GM12892 (cell line): ENCODE measurements around the gene PKNOX1. TPM values are rescaled to one million over a fixed set of nuclear protein-coding genes. Genes with fewer than 3 reads are reported as not detected.
"Not testable (repeated sequence)": the region's sequence is repeated elsewhere in the genome, so short reads cannot be mapped to it uniquely, and the experiment has no call there.

ENCODE experiments used
- DNase-seq: peaks from one replicate; pipeline ENCODE4 v3.0.0; 2011; ENCODE audit not compliant: insufficient read length
- FAIRE-seq: peaks from 2 replicates; lab custom pipeline; 2011; peaks lifted over from hg19 to GRCh38; lab: Jason Lieb, UNC
- POLR2A ChIP-seq: IDR thresholded peaks from 2 replicates; pipeline ENCODE4 v1.6.1; 2011; ENCODE audit warnings: low read depth, low read length, control low read depth
- POLR2AphosphoS5 ChIP-seq: IDR thresholded peaks from 2 replicates; pipeline ENCODE4 v1.6.1; 2011; ENCODE audit warnings: low read depth, low read length, control low read depth
- TAF1 ChIP-seq: IDR thresholded peaks from 2 replicates; pipeline ENCODE4 v1.6.1; 2011; ENCODE audit warnings: low read depth, mild to moderate bottlenecking, control low read depth, low read length, borderline replicate concordance
- polyA plus RNA-seq: library from polyadenylated mRNA; unstranded; fragments of >200 nt; gene quantifications from one replicate; pipeline ENCODE4 v1.2.1, GENCODE V29; 2012; ENCODE audit warnings: missing spikeins, inconsistent platforms; ENCODE audit not compliant: missing spikeins

PKNOX1 gene, protein sequence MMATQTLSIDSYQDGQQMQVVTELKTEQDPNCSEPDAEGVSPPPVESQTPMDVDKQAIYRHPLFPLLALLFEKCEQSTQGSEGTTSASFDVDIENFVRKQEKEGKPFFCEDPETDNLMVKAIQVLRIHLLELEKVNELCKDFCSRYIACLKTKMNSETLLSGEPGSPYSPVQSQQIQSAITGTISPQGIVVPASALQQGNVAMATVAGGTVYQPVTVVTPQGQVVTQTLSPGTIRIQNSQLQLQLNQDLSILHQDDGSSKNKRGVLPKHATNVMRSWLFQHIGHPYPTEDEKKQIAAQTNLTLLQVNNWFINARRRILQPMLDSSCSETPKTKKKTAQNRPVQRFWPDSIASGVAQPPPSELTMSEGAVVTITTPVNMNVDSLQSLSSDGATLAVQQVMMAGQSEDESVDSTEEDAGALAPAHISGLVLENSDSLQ
- 9.8 TPM for polyA plus RNA-seq

DNA sequence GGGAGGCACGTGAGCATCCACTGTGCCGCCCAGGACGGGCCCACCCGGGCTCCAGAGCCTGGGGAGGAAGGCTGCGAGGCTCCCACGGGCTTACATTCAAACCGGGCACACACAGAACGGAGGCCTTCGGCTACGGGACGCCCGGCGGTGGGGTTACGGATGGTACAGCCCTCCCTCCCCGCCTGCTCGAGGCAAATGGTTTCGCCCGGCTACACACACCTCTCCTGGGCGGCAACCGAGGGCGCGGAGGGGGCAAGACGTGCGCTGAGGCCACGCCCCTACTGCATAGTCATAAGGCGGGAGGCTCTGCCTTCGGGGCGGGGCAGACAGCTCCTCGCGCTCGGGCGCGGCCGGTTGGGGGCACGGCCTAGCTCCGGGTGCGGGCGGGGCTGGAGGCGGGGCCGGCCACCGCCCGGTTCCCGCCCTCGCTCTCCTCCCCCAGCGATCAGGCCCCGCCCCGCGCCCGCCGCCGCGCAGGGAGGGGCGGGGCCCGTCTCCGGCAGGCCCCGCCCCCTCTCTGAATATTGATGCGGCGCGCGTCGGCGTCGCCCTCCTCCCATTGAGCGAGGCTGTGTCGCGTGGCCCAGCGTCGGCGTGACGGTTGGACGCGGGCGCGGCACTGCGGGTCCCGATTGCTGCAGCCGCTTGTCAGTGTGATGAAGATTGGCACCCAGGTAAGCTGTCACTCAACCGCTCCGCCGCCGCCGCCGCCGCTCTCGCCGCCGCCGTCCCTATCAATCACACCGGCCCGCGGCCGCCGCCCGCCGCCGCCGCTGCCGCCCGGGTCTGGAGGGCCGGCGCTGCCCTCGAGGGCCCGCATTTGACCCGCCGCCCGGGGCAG, at the start of gene PKNOX1:
Gene PKNOX1 (plus strand): TSS at position 572 of the 841 bp plus-strand sequence. CDS start 29,820 bp downstream, outside the sequence.
- FAIRE-seq: peak; percentile 99

DNA sequence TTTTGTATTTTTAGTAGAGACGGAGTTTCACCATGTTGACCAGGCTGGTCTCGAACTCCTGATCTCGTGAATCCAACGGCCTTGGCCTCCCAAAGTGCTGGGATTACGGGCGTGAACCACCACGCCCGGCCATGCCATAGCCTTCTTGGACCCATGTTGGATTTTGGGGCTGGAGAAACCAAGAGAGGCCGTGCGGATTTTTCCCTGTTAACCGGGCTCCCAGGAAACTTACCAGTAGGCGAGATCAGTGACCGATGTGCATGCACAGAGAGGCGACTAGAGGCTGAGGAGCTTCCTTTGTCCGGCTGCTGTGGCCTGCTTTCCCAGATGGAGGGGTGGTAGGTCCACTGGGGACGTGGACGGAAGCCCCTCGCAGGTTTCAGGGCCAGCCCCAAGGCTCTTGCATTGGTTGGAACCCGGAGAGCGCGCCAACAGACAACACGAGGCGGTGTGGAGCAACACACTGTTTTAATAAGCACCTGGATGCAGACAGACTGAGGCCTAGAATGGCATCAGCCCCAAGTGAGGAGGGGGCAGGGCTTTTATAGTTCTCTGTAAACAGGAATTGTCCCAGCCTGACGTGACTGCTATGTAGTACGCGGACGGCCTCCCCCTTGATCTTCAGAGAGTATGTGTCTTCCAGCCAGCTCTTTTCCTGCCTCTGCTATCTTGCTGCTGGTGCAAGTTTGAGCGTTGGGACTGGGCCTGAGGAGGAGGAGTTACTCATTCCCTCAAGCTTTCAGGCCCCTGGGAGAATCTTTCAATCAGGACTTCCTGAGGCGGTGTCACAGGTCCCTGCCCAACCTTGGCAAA, 49.0 kb upstream of the PKNOX1 start, which contains the start of gene ERVH48-1:
Gene ERVH48-1 (minus strand): TSS at position 517 of the 813 bp plus-strand sequence. CDS start 6,624 bp downstream, outside the sequence.
- FAIRE-seq (no peak), DNase-seq (no peak)
- TF ChIP-seq POLR2AphosphoS5 (no peak), POLR2A (no peak), TAF1 (no peak)

More for the DNA sequence above, at the start of gene PKNOX1:
- DNase-seq: peak; percentile 92
- TF ChIP-seq TAF1: no peak
- no peak for TF ChIP-seq POLR2A
- TF ChIP-seq POLR2AphosphoS5: no peak

- FAIRE-seq, DNase-seq: not testable (repeated sequence)
These were observed 46.7 kb upstream of the PKNOX1 start for GRCh38 chr21:42927474-42928200.

DNA sequence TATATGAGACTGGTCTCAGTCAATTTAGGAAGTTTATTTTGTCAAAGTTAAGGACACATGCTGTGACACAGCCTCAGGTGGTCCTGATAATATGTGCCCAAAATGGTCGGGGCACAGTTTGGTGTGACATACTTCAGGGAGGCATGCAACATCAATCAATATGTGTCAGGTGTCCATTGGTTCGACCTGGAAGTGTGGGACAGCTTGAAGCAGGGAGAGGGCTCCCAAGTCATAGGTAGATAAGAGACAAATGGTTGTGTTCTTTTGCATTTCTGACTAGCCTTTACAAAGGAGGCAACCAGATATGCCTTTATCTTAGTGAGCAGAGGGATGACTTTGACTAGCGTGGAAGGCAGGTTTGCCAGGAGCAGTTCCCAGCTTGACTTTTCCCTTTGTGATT, 44.4 kb upstream of the PKNOX1 start:
- TF ChIP-seq POLR2AphosphoS5 (no peak), TAF1 (no peak), POLR2A (no peak)
- DNase-seq: no peak
- FAIRE-seq: no peak

GRCh38 chr21:42931560-42932235, 42.7 kb upstream of the PKNOX1 start:
- no peak for TF ChIP-seq POLR2AphosphoS5
- no peak for TF ChIP-seq TAF1
- no peak for TF ChIP-seq POLR2A
- FAIRE-seq (no peak), DNase-seq (no peak)

DNA sequence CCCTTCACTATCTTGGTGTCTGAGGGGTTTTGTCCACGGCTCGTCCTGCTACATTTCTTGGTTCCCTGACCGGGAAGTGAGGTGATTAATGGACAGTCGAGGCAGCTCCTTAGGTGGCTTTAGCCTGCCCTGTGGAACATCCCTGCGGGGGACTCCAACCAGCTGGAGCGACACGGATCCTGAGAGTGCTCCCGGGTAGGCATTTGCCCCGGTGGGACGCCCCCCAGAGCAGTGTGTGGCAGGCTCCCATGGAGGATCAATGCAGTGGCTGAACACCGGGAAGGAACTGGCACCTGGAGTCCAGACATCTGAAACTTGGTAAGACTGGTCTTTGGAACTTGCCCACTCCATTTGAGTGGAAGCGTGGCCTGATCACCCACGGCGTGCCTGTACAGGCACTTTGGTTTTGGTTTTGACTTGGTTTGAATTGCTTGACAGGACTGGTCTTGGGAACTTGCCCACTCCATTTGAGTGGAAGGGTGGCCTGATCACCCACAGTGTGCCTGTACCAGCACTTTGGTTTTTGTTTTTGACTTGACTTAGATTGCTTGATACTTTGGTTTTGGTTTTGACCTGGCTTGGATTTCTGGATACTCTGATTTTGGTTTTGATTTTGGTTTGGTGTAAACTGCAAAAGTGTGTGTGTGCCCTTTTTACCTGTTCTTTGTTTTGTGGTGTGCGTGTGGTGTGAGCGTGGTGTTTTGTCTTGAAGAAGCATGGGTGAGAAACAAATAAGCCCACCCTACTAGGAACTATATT, 41.8 kb upstream of the PKNOX1 start:
- DNase-seq: not testable (repeated sequence)

DNA sequence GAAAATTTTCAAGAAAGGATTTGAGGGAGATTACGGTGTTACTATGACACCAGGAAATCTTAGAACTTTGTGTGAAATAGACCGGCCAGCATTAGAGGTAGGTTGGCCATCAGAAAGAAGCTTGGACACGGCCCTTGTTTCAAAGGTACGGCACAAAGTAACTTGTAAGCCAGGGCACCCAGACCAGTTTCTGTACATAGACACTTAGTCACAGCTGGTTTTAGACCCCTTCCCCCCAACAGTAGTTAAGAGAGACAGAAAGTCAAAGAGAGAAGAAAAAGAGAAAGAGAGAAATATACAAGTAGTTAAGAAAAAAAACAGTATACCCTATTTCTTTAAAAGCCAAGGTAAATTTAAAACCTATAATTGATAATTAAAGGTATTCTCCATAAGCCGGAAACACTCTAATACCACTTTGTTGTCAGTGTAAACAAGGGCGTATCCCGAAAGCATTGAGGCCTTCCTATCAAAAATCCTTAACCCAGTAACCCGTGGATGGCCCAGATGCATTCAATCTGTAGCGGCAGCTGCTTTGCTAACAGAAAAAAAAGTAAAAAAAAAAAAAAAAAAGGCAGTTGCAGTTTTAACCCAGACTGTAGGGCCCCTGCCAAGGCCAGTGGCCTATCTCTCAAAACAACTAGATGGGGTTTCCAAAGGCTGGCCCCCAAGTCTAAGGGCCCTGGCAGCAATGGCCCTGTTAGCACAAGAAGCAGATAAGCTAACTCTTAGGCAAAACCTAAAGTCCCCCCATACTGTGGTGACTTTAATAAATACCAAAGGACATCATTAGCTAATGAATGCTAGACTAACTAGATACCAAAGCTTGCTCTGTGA, 41.0 kb upstream of the PKNOX1 start:
- not testable (repeated sequence) for FAIRE-seq, DNase-seq

More for the DNA sequence above, 41.8 kb upstream of the PKNOX1 start:
- FAIRE-seq: not testable (repeated sequence)

DNA sequence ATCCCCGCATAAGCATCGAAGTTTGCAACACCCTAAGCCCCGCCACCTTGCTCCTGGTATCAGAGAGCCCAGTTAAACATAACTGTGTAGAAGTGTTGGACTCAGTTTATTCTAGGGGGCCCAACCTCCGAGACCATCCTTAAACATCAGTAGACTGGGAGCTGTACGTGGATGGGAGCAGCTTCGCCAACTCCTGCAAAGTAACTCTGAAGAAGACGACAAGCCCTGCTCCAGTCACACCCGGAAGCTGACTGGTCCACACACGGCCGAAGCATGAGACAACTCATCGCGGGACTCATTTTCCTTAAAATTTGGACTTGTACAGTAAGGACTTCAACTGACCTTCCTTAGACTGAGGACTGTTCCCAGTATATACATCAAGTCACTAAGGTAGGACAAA, 40.4 kb upstream of the PKNOX1 start:
- not testable (repeated sequence) for FAIRE-seq

GRCh38 chr21:42936360-42936759, 38.0 kb upstream of the PKNOX1 start:
- FAIRE-seq, DNase-seq: not testable (repeated sequence)

More for the DNA sequence above, 40.4 kb upstream of the PKNOX1 start:
- not testable (repeated sequence) for DNase-seq

- peak; percentile 63 for FAIRE-seq
- DNase-seq: not testable (repeated sequence)
These were observed 37.1 kb upstream of the PKNOX1 start for GRCh38 chr21:42937034-42937940.
